Activated B cell treated with CpG ODN at 0.5 μM for 24 hours (primary cell): ENCODE data around the gene ICE1. TPM values are rescaled to one million over a fixed set of nuclear protein-coding genes. Genes with fewer than 3 reads are reported as not detected.

Experiments
- ATAC-seq: fragments of 200-7000 bp; cut with Tn5 transposase; one replicate; pipeline ENCODE4 v1.10.0; 2021; ENCODE audit warnings: low read depth, mild to moderate bottlenecking, moderate library complexity
- CTCF ChIA-PET: fragments of 350-600 bp; sonication (Branson Sonifier 250); formaldehyde crosslinking; loops from one replicate; lab custom pipeline; 2021; ENCODE audit warnings: antibody characterized with exemption; lab: Charles Lee
- POLR2A ChIA-PET: fragments of 350-600 bp; sonication (Branson Sonifier 250); formaldehyde crosslinking; loops from one replicate; lab custom pipeline; 2021; ENCODE audit warnings: antibody characterized with exemption; lab: Charles Lee
- DNase-seq: peaks from one replicate; pipeline ENCODE4 v3.0.0; 2022
- H3K27ac Mint-ChIP-seq: one replicate; pipeline ENCODE4 v1.8.0; 2020; ENCODE audit warnings: mixed read lengths
- H3K27me3 Mint-ChIP-seq: one replicate; pipeline ENCODE4 v1.8.0; 2021; ENCODE audit warnings: mixed read lengths
- H3K36me3 Mint-ChIP-seq: one replicate; pipeline ENCODE4 v1.8.0; 2021; ENCODE audit warnings: low read depth, mixed read lengths
- H3K4me1 Mint-ChIP-seq: one replicate; pipeline ENCODE4 v1.8.0; 2021; ENCODE audit warnings: mixed read lengths
- H3K4me3 Mint-ChIP-seq: one replicate; pipeline ENCODE4 v1.8.0; 2020; ENCODE audit warnings: mild to moderate bottlenecking, mixed read lengths
- H3K9me3 Mint-ChIP-seq: one replicate; pipeline ENCODE4 v1.8.0; 2020; ENCODE audit warnings: mixed read lengths
- intact Hi-C: fragments of 100-400 bp; cut with micrococcal nuclease; formaldehyde crosslinking; loops from one replicate; pipeline ENCODE4 v1.15.1; 2024
- total RNA-seq: library from RNA; stranded (reverse); gene quantifications from 2 replicates; pipeline ENCODE4 v1.2.3, GENCODE V29; 2022
- TF ChIP-seq, protein P1 (sequence below): fragments of 200-600 bp; IDR thresholded peaks from one replicate; pipeline ENCODE4 v1.8.0; 2022; ENCODE audit warnings: antibody characterized with exemption, mild to moderate bottlenecking

The ICE1 gene
- total RNA-seq, 1 donor from 2014 or later = 36.8 TPM

DNA sequence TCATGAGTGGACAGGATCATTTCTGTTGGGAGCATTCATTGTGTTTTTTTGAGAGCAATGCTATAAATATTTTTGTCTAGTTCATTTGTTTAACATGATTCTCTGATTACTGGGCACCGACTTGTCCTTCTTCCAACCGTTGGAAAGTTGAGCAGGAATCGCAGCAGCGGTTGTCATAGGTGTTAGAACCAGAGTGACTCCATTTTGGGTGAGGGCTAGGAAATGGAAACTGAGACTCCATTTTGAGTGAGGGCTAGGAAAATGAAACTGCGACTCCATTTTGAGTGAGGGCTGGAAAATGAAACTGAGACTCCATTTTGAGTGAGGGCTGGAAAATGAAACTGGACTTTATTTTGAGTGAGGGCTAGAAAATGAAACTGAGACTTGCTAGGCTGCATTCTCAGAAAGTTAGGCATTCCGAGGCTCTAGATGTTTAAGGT is 100.6 kb downstream of the ICE1 start:
- H3K4me1 Mint-ChIP-seq = peaks cover 12% of the 10 kb centered on the region
- ATAC-seq = peak; percentile 60
- no peaks in the 10 kb centered on the region for H3K27me3 Mint-ChIP-seq
- TF ChIP-seq, protein P1, sequence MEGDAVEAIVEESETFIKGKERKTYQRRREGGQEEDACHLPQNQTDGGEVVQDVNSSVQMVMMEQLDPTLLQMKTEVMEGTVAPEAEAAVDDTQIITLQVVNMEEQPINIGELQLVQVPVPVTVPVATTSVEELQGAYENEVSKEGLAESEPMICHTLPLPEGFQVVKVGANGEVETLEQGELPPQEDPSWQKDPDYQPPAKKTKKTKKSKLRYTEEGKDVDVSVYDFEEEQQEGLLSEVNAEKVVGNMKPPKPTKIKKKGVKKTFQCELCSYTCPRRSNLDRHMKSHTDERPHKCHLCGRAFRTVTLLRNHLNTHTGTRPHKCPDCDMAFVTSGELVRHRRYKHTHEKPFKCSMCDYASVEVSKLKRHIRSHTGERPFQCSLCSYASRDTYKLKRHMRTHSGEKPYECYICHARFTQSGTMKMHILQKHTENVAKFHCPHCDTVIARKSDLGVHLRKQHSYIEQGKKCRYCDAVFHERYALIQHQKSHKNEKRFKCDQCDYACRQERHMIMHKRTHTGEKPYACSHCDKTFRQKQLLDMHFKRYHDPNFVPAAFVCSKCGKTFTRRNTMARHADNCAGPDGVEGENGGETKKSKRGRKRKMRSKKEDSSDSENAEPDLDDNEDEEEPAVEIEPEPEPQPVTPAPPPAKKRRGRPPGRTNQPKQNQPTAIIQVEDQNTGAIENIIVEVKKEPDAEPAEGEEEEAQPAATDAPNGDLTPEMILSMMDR = no peak
- H3K36me3 Mint-ChIP-seq = no peaks in the 10 kb centered on the region
- peak overlapping the region; percentile 32 for H3K4me3 Mint-ChIP-seq
- no peak for DNase-seq
- ChIA-PET POLR2A (no interaction called here), CTCF (no interaction called here)
- H3K9me3 Mint-ChIP-seq = peaks cover 6% of the 10 kb centered on the region
- H3K27ac Mint-ChIP-seq = peak overlapping the region; percentile 10
- intact Hi-C loops = loop anchor here (1.0 kb wide), 3 partner anchors 29 to 1110 kb away; partner anchors contain the start of genes ICE1, NSUN2 and SRD5A1

DNA sequence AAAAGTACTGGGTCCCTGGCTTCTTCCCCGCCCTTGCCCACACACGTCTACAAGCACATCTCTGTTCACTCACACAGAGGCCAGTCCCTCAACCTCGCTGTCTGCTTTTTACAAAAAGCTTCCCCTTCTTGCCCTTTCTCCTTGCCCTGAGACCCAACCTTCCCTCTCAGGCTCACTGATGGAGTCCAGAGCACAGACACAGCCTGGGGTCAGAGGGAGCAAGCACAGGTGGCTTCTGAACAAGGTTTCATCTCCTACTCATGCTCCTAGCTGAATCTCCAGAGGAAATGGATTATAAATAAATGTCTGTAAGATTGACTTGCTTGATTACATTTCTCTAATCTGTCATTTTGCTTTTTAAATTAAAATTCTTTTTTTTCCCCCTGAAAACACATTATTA is 101.8 kb downstream of the ICE1 start:
- ChIA-PET POLR2A (no interaction called here), CTCF (no interaction called here)

DNA sequence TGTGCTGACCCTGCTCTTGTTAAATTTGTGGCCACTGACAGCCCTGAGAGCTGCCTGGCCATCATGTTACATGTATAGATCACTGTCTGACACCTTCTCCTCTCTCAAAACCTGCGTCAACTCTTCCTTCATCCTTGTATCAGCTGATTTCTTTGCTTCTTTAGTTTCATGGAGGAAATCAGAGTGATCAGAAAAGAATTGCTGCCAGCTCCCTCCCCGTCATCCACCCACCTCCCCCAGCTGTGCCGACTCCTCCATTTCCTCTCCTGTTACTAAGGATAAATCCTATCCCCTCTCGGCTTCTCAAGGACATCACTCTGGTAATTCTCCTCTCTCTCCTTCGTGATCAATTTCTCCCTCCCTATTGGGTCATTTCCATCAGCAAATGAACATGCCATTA is 108.9 kb downstream of the ICE1 start:
- POLR2A ChIA-PET = no interaction called here
- H3K27ac Mint-ChIP-seq = no peak overlapping the region
- H3K27me3 Mint-ChIP-seq = peaks cover 15% of the 10 kb centered on the region
- CTCF ChIA-PET = no interaction called here
- intact Hi-C loops = no loop called here
- peaks cover 3% of the 10 kb centered on the region for H3K9me3 Mint-ChIP-seq
- DNase-seq (no peak), ATAC-seq (no peak)
- no peaks in the 10 kb centered on the region for H3K36me3 Mint-ChIP-seq
- no peak overlapping the region for H3K4me3 Mint-ChIP-seq
- no peaks in the 10 kb centered on the region for H3K4me1 Mint-ChIP-seq
- TF ChIP-seq, protein P1 = no peak

More for the DNA sequence above, 101.8 kb downstream of the ICE1 start:
- Mint-ChIP-seq H3K4me1 (peaks cover 12% of the 10 kb centered on the region), H3K4me3 (no peak overlapping the region), H3K9me3 (peaks cover 9% of the 10 kb centered on the region), H3K27ac (no peak overlapping the region), H3K27me3 (no peaks in the 10 kb centered on the region), H3K36me3 (no peaks in the 10 kb centered on the region)
- no peak for ATAC-seq
- TF ChIP-seq, protein P1 = no peak
- intact Hi-C loops = no loop called here
- no peak for DNase-seq

DNA sequence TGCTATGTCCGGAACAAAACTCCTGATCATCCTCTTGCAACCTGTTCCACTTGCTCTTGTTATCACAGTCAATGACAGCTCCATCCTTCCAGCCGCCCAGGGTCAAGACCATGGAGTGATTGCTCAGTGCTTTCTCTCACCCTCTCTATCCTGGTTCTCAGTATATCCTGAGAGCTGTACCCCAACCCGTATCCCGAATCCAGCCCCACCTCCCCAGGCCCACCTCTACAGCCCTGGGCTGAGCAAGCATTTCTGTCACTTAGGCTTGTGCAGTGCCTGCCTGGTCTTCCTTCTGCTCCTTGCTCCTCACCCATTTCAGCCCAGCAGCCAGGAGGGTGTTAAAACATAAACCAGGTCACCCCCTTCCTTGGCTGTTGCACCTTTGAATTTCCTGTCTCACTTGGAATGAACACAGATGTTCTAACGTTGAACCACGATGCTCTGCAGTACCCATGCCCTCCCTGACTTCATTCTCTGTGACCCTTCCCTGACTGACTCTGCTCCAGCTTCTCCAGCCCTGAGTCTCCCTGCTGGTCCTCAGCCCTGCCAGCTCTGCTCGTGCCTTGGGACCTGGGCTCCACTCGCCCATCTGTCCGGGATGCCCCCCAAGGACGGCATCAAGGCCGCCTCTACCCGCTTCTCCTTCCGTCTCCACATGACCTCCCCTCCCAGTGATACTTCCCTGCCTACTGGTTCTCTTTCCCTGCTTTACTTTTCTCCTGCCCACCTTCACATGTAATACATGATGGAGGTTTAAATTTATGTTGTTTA is 110.0 kb downstream of the ICE1 start:
- H3K9me3 Mint-ChIP-seq = peaks cover 3% of the 10 kb centered on the region
- peaks cover 22% of the 10 kb centered on the region for H3K27me3 Mint-ChIP-seq
- H3K36me3 Mint-ChIP-seq = no peaks in the 10 kb centered on the region
- no peak for DNase-seq
- H3K4me1 Mint-ChIP-seq = no peaks in the 10 kb centered on the region
- ATAC-seq = no peak
- H3K27ac Mint-ChIP-seq = no peak overlapping the region
- intact Hi-C loops = no loop called here
- TF ChIP-seq, protein P1 = no peak
- CTCF ChIA-PET = no interaction called here
- POLR2A ChIA-PET = no interaction called here
- H3K4me3 Mint-ChIP-seq = no peak overlapping the region

DNA sequence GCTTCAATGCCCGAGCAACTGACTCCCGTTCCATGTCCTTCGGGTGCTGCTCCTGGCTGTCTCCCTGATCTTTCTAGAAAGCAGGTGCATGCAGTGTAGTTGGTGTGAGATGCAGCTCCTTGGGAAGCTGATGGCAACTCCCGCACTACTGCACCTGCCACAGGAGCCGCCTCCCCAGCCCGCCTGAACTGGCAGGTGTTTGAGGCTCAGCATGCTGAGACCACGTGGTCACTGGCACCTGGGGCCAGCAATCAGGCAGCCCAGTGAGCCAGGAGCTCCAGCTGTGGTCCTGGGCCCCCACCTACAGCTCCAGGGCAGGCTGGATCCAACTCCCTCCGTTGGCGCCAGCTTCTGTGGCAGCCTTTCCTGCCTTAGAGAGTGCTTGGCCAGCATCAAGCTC is 111.5 kb downstream of the ICE1 start:
- ChIA-PET POLR2A (no interaction called here), CTCF (no interaction called here)
- Mint-ChIP-seq H3K4me3 (no peak overlapping the region), H3K9me3 (peaks cover under 1% of the 10 kb centered on the region), H3K36me3 (no peaks in the 10 kb centered on the region), H3K4me1 (no peaks in the 10 kb centered on the region), H3K27me3 (peaks cover 22% of the 10 kb centered on the region), H3K27ac (no peak overlapping the region)
- DNase-seq (no peak), ATAC-seq (no peak)
- TF ChIP-seq, protein P1 = no peak
- intact Hi-C loops = no loop called here
